ENCODE results near the gene HOXA3.

The HOXA3 gene

GRCh38 chr7:27142580-27143022 is 9.8 kb downstream of the HOXA3 start:
- no peak for DNase-seq

- DNase-seq: no peak
Measured at GRCh38 chr7:27141923-27142579, 10.3 kb downstream of the HOXA3 start.

- DNase-seq: no peak
Measured at GRCh38 chr7:27141137-27141922, 11.1 kb downstream of the HOXA3 start.

- DNase-seq: no peak
Measured at GRCh38 chr7:27140126-27140857, 12.1 kb downstream of the HOXA3 start.

GRCh38 chr7:27139334-27140125 is 12.9 kb downstream of the HOXA3 start:
- no peak for DNase-seq

- no peak for DNase-seq
Measured at GRCh38 chr7:27138985-27139333, 13.4 kb downstream of the HOXA3 start.

GRCh38 chr7:27138472-27138871 is 13.9 kb downstream of the HOXA3 start:
- no peak for DNase-seq

GRCh38 chr7:27137640-27138315 is 14.6 kb downstream of the HOXA3 start:
- no peak for DNase-seq

GRCh38 chr7:27134392-27134791 is 18.0 kb downstream of the HOXA3 start:
- DNase-seq: no peak

- no peak for DNase-seq
Measured at GRCh38 chr7:27133409-27134231, 18.8 kb downstream of the HOXA3 start.

GRCh38 chr7:27132978-27133377 is 19.4 kb downstream of the HOXA3 start:
- no peak for DNase-seq

- DNase-seq: no peak
Measured at GRCh38 chr7:27132214-27132613, 20.2 kb downstream of the HOXA3 start.

- no peak for DNase-seq
Measured at GRCh38 chr7:27131390-27131819, 21.0 kb downstream of the HOXA3 start.

GRCh38 chr7:27130540-27131389 is 21.6 kb downstream of the HOXA3 start, which contains the start of gene HOXA4:
Gene HOXA4, minus strand, starts transcription at chr7:27130757. Its CDS starts 24 bp downstream, at chr7:27130733.
- peak; percentile 32 for DNase-seq

- DNase-seq: no peak
Measured at GRCh38 chr7:27129729-27130539, 22.4 kb downstream of the HOXA3 start.

- DNase-seq: no peak
Measured at GRCh38 chr7:27128776-27129728, 23.3 kb downstream of the HOXA3 start.

- DNase-seq: no peak
Measured at GRCh38 chr7:27128034-27128433, 24.3 kb downstream of the HOXA3 start.

Measured in NCI-H524 treated with DMSO at 0.1 percent for 48 hours (cell line).